Upper lobe of right lung (tissue), 1 donor: Measurements from ENCODE around the gene ACYP2. TPM values are rescaled to one million over a fixed set of nuclear protein-coding genes. Genes with fewer than 3 reads are reported as not detected.
"Not testable (repeated sequence)": the region's sequence is repeated elsewhere in the genome, so short reads cannot be mapped to it uniquely, and the experiment has no call there.

Experiments used
- ATAC-seq: fragments of 200-7000 bp; cut with Tn5 transposase; one replicate; pipeline ENCODE4 v1.9.1; 2020; ENCODE audit warnings: mild to moderate bottlenecking, moderate library complexity
- DNase-seq: peaks from one replicate; pipeline ENCODE4 v3.0.0-alpha.2; 2020
- H3K27ac ChIP-seq: fragments of 200-600 bp; one replicate; pipeline ENCODE4 v1.8.0; 2022
- H3K27me3 ChIP-seq: fragments of 200-600 bp; one replicate; pipeline ENCODE4 v1.8.0; 2022; ENCODE audit warnings: mild to moderate bottlenecking
- H3K36me3 ChIP-seq: fragments of 200-600 bp; one replicate; pipeline ENCODE4 v1.8.0; 2022
- H3K4me1 ChIP-seq: fragments of 200-600 bp; one replicate; pipeline ENCODE4 v1.8.0; 2022
- H3K4me3 ChIP-seq: fragments of 200-600 bp; one replicate; pipeline ENCODE4 v1.8.0; 2022; ENCODE audit warnings: mild to moderate bottlenecking
- H3K9me3 ChIP-seq: fragments of 200-600 bp; one replicate; pipeline ENCODE4 v1.8.0; 2022
- intact Hi-C: fragments of 100-400 bp; cut with DNase I; formaldehyde crosslinking; loops from one replicate; pipeline ENCODE4 v1.11.0; 2022
- total RNA-seq: library from RNA; stranded (reverse); fragmentation: NEBNext Ultra II Directional; extraction: Animal tissue kit (Norgen Biotek cat#: 25700); gene quantifications from one replicate; pipeline ENCODE4 v1.2.1, GENCODE V29; 2021
- TF ChIP-seq, protein P1 (sequence below): fragments of 200-600 bp; IDR thresholded peaks from one replicate; pipeline ENCODE4 v1.8.0; 2022; ENCODE audit warnings: antibody characterized with exemption
- donor health status: DM: no; HTN: yes; CAD: no; lungs with severe emphysema.

ACYP2 gene
- total RNA-seq, 1 donor from 2014 or later: 14.0 TPM

- H3K36me3 ChIP-seq: no peaks in the 10 kb centered on the region
- no peaks in the 10 kb centered on the region for H3K9me3 ChIP-seq
- H3K27me3 ChIP-seq: no peaks in the 10 kb centered on the region
- H3K4me3 ChIP-seq: no peak overlapping the region
- no peak overlapping the region for H3K27ac ChIP-seq
- no peak for ATAC-seq
- TF ChIP-seq, protein P1, sequence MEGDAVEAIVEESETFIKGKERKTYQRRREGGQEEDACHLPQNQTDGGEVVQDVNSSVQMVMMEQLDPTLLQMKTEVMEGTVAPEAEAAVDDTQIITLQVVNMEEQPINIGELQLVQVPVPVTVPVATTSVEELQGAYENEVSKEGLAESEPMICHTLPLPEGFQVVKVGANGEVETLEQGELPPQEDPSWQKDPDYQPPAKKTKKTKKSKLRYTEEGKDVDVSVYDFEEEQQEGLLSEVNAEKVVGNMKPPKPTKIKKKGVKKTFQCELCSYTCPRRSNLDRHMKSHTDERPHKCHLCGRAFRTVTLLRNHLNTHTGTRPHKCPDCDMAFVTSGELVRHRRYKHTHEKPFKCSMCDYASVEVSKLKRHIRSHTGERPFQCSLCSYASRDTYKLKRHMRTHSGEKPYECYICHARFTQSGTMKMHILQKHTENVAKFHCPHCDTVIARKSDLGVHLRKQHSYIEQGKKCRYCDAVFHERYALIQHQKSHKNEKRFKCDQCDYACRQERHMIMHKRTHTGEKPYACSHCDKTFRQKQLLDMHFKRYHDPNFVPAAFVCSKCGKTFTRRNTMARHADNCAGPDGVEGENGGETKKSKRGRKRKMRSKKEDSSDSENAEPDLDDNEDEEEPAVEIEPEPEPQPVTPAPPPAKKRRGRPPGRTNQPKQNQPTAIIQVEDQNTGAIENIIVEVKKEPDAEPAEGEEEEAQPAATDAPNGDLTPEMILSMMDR: no peak
- intact Hi-C loops: no loop called here
- DNase-seq: no peak
- no peaks in the 10 kb centered on the region for H3K4me1 ChIP-seq
Measured at GRCh38 chr2:54122171-54122935, 6.9 kb downstream of the ACYP2 start.

- intact Hi-C loops: no loop called here
- no peak overlapping the region for H3K4me3 ChIP-seq
- ATAC-seq (no peak), DNase-seq (no peak)
- no peaks in the 10 kb centered on the region for H3K27me3 ChIP-seq
- H3K27ac ChIP-seq: no peak overlapping the region
- TF ChIP-seq, protein P1: no peak
- H3K4me1 ChIP-seq: no peaks in the 10 kb centered on the region
- no peaks in the 10 kb centered on the region for H3K9me3 ChIP-seq
- no peaks in the 10 kb centered on the region for H3K36me3 ChIP-seq
Measured at GRCh38 chr2:54122939-54123338, 7.5 kb downstream of the ACYP2 start.

DNA sequence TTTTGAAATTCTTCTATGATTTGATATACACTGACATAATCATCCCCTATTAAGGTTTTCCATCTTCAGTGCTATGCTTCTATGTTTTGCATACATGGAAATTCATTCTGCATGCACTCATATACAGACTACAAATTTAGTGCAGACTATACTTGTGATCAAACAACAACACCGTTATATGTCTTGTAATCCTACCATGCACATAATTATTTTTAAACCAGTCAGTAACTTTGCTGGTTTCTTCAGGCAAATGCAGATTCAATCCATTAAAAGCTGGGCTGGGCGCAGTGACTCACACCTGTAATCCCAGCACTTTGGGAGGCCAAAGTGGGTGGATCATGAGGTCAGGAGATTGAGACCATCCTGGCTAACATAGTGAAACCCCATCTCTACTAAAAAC is 11.8 kb downstream of the ACYP2 start:
- H3K4me3 ChIP-seq, H3K4me1 ChIP-seq, DNase-seq, ATAC-seq, H3K36me3 ChIP-seq, H3K9me3 ChIP-seq, H3K27me3 ChIP-seq, intact Hi-C loops, H3K27ac ChIP-seq: not testable (repeated sequence)

DNA sequence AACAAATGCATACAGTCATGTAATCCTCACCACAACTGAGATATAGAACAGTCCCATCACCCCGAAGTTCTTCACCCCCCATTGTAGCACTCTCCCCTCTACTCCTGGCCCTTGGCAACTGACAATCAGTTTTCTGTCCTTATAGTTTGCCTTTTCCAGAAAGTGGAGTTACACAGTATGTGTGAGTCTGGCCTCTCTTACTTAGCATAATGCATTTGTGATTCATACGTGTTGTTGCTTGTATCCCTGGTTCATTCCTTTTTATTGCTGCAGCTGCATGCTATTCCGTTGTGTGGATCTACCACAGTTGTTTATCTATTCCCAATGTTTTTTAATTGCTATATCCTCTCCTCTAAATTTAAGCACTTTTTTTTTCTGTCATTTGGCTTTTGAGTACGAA is 17.6 kb downstream of the ACYP2 start:
- TF ChIP-seq, protein P1: no peak
- intact Hi-C loops: no loop called here
- H3K9me3 ChIP-seq: no peaks in the 10 kb centered on the region
- H3K4me3 ChIP-seq: no peak overlapping the region
- H3K4me1 ChIP-seq: no peaks in the 10 kb centered on the region
- no peak for ATAC-seq
- DNase-seq: no peak
- no peaks in the 10 kb centered on the region for H3K27me3 ChIP-seq
- no peak overlapping the region for H3K27ac ChIP-seq
- no peaks in the 10 kb centered on the region for H3K36me3 ChIP-seq

DNA sequence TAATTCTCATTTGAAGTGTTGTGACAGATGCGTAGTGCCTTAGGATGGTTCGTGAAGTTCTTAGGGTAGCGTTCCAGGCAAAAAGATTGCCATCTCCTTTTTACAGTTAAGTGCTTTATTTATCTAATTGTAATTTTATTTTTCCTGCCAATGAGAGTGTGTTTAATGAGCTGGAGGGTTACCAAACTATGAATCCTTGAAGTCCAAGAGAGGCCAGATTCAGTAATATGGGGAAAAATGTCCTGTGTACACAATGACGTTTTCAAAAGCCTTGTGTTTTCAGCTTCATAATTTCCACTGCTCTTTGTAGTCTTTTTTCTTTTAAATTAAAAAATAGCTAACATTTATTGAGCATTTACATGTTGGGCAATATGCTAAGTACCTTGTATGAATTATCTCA is 23.8 kb downstream of the ACYP2 start:
- TF ChIP-seq, protein P1: no peak
- H3K9me3 ChIP-seq: no peaks in the 10 kb centered on the region
- no peak overlapping the region for H3K27ac ChIP-seq
- no peak for ATAC-seq
- H3K27me3 ChIP-seq: no peaks in the 10 kb centered on the region
- intact Hi-C loops: no loop called here
- DNase-seq: no peak
- H3K36me3 ChIP-seq: no peaks in the 10 kb centered on the region
- H3K4me3 ChIP-seq: no peak overlapping the region
- no peaks in the 10 kb centered on the region for H3K4me1 ChIP-seq

- Histone ChIP-seq H3K4me1 (no peaks in the 10 kb centered on the region), H3K9me3 (no peaks in the 10 kb centered on the region), H3K27ac (no peak overlapping the region), H3K36me3 (no peaks in the 10 kb centered on the region), H3K4me3 (no peak overlapping the region), H3K27me3 (no peaks in the 10 kb centered on the region)
- TF ChIP-seq, protein P1: no peak
- no peak for DNase-seq
- ATAC-seq: no peak
- intact Hi-C loops: no loop called here
Measured at GRCh38 chr2:54143780-54144179, 28.4 kb downstream of the ACYP2 start.
